Stimulated activated effector memory CD8-positive, alpha-beta T cell treated with anti-CD3 and anti-CD28 coated beads, Interleukin-12 subunit alpha, Interleukin-12 subunit beta, amount 100 ng/mL, for 72 hours (primary cell): Measurements from ENCODE around the gene ROR2.

Experiments used
- ATAC-seq: fragments of 150-1000 bp; cut with Tn5 transposase; 2 replicates; pipeline ENCODE4 v1.10.0; 2021
- DNase-seq, 2 donors: peaks; one replicate each; pipeline ENCODE4 v3.0.0; 2021 to 2022; ENCODE audit warnings: low spot score in 2 of 2
- H3K27ac Mint-ChIP-seq: one replicate; pipeline ENCODE4 v1.8.0; 2022; ENCODE audit warnings: mild to moderate bottlenecking, mixed read lengths
- H3K36me3 Mint-ChIP-seq: one replicate; pipeline ENCODE4 v1.8.0; 2022; ENCODE audit warnings: mild to moderate bottlenecking, mixed read lengths
- H3K4me1 Mint-ChIP-seq: one replicate; pipeline ENCODE4 v1.8.0; 2022; ENCODE audit warnings: mixed read lengths
- H3K4me3 Mint-ChIP-seq: one replicate; pipeline ENCODE4 v1.8.0; 2022; ENCODE audit warnings: mild to moderate bottlenecking, mixed read lengths
- H3K9me3 Mint-ChIP-seq: one replicate; pipeline ENCODE4 v1.8.0; 2022; ENCODE audit warnings: mixed read lengths

Gene ROR2

DNA sequence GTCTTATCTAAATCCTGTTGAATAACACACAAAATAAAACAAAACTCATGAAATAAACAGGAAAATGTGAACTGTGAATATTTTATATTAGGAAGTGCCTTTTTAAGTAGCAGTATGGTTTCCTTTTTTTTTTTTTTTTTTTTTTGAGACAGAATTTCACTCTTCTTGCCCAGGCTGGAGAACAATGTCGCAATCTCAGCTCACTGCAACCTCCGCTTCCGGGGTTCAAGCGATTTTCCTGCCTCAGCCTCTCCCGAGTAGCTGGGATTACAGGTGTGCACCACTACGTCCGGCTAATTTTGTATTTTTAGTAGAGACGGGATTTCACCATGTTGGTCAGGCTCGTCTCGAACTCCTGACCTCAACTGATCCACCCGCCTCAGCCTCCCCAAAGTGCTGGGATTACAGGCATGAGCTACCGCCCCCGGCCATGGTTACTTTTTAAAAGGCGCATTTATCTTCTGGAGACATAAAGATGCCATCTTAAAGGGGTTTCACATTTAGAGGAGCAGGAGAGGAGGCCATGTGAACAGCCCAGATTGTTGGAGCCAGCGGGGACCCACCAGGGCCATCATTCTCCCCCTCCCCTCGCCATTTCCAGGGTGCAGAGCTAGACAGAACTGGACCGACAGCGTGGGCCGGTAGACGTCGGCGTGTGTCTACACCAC lies 64.1 kb downstream of the ROR2 start:
- H3K36me3 Mint-ChIP-seq, result no peaks in the 10 kb centered on the region
- no peaks in the 10 kb centered on the region for H3K9me3 Mint-ChIP-seq
- DNase-seq (no peak), ATAC-seq (no peak)
- no peak overlapping the region for H3K27ac Mint-ChIP-seq
- no peaks in the 10 kb centered on the region for H3K4me1 Mint-ChIP-seq
- no peak overlapping the region for H3K4me3 Mint-ChIP-seq

DNA sequence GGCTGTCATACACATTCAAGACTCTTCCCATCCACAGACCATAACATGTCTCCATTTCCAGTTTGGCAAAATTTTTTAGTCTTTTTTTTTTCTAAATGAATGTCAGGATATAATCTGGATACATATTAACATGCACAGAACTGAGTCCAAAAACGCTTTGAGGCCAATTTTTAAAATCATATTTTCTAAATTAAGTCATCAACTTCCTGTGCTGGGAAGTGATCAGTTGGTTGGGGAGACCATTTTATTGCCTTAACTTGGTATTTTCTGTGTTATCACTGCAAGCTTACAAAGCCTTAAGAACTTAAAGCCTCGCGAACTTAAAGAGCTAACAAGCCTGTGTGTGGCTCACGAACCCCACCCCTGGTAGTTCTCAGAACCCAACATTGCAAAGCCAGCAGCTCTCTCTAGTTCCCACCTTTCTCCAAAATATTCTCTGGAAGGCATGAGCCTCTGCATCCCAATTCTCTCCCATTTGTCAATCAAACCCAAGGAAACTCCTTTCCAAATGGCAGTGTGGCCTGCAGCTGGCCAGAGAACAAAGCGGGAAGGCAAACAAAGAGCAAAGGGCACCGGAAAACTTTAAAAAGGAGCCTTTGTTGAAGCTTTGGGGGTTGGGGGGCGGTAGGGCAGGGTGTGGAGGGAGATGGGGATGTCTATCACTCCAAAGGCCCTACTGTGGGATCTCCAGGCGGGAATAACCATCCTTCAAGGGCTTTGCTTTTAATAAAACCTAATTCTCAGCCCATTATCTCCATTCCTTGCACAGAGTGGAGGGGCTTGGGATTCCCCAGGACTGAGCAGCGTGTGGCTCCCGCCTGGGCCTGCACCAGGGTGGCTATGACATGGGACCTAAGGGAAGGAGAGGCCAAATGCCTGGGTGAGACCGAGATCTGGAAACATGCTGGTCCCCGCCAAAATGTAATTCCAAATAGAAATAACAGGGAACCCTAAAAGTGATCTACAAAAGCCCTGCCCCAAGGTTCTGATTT lies 65.0 kb downstream of the ROR2 start:
- ATAC-seq, result no peak
- H3K27ac Mint-ChIP-seq, result no peak overlapping the region
- no peaks in the 10 kb centered on the region for H3K36me3 Mint-ChIP-seq
- no peak for DNase-seq
- no peaks in the 10 kb centered on the region for H3K4me1 Mint-ChIP-seq
- no peak overlapping the region for H3K4me3 Mint-ChIP-seq
- no peaks in the 10 kb centered on the region for H3K9me3 Mint-ChIP-seq

DNA sequence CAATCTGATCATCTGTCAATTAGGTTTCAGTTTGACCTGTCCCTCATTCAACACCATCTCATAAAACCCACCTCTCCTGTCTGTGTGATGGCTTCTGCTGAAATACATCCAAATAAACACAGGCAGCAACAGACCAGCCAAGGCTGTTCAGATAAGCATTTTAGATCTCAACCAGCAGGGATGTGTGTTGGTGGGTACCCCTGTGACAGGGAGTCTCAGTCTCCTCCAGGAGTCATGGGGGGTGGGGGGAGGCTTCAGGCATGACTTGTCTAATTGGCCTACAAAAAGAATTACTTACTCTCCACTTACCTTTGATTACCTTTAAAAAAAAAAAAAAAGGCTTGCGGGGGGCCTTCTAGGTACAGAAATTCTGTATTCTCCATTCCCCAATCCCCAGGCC lies 65.9 kb downstream of the ROR2 start:
- no peak overlapping the region for H3K4me3 Mint-ChIP-seq
- no peak for DNase-seq
- no peaks in the 10 kb centered on the region for H3K4me1 Mint-ChIP-seq
- H3K27ac Mint-ChIP-seq, result no peak overlapping the region
- ATAC-seq, result no peak
- H3K9me3 Mint-ChIP-seq, result no peaks in the 10 kb centered on the region
- H3K36me3 Mint-ChIP-seq, result no peaks in the 10 kb centered on the region

DNA sequence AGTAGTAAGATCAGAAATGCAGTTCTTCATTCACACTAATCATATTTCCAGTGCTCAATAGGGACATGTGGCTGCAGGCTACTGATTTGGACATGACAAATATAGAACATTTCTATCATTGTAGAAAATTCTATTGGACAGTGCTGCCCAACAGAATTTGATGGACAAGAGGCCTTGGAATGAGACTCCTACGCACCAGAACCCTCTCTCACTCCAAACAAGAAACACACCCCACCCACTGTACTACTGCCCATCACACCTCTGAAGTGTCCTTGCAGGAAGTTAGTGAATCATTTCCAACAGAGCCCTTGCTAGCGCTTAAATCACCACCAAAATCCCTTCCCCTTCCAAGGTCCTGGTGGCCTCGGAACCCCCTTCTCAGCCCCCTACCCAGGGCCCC lies 66.5 kb downstream of the ROR2 start:
- ATAC-seq, result no peak
- Mint-ChIP-seq H3K4me3 (no peak overlapping the region), H3K36me3 (no peaks in the 10 kb centered on the region), H3K4me1 (no peaks in the 10 kb centered on the region), H3K27ac (no peak overlapping the region), H3K9me3 (no peaks in the 10 kb centered on the region)
- no peak for DNase-seq

DNA sequence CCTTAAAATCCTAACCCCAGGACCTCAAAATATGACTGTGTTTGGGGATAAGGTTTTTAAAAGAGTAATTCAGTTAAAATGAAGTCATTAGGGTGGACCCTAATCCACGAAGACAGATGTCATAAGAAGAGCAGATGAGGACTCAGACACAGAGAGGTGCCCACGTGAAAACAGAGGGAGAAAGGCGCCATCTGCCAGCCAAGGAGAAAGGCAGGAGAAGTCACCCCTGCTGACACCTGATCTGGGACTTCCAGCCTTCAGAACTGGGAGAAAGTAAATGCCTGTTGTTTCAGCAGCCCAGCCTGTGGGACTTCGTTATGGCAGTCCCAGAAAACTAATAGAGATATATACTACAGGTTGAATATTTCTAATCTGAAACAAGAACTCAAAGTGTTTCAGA lies 67.4 kb downstream of the ROR2 start:
- Mint-ChIP-seq H3K36me3 (no peaks in the 10 kb centered on the region), H3K4me3 (no peak overlapping the region), H3K4me1 (no peaks in the 10 kb centered on the region), H3K9me3 (no peaks in the 10 kb centered on the region), H3K27ac (no peak overlapping the region)
- ATAC-seq, result no peak
- DNase-seq, result no peak

DNA sequence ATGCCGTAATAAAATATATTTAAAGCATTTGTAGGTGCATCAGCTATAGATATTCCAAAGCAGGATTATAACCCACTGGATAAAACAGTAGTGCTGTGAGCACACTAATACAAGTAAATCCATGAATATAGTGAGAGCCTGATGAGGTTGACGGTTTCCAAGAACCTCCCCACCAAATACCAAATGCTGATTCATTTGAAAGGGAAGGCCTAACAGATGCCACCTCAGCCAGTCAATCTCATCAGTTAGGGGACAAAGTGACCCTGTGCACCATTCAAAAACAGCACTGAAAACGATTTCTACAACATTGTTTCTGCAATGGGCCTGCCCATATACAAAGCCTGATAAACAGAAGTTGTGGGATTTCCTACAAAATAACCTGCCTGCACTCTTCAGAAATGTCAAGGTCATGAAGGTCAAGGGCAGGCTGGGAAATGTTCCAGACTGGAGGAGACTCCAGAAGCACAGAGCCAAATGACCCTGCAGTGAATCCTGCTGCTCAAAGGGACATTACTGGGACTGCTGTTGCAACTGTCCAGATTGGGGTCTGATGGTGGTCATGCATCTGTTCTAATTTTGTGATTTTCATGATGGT lies 69.6 kb downstream of the ROR2 start:
- H3K4me3 Mint-ChIP-seq, result no peak overlapping the region
- DNase-seq, result no peak
- ATAC-seq, result no peak
- H3K27ac Mint-ChIP-seq, result no peak overlapping the region
- H3K4me1 Mint-ChIP-seq, result no peaks in the 10 kb centered on the region
- H3K9me3 Mint-ChIP-seq, result no peaks in the 10 kb centered on the region
- no peaks in the 10 kb centered on the region for H3K36me3 Mint-ChIP-seq

DNA sequence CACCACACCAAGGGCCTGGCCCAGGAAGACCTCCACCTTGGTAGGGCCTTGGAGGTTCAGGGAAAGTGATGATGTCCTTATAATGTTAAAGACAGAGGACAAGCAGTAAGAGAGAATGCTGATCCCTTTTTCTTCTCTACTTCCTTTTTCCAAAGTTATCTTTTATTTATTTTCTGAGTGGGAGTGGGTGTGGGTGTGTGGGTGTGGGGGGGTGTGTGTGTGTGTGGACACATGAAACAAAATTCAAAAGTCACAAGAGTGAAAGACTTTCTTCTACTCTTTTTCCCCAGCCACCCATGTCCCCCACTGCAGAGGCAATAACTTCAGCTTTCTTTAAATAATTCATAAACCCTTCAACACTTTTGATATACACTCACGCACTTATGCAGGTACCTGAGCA lies 70.8 kb downstream of the ROR2 start:
- no peak for DNase-seq
- Mint-ChIP-seq H3K4me1 (no peaks in the 10 kb centered on the region), H3K36me3 (no peaks in the 10 kb centered on the region), H3K27ac (no peak overlapping the region), H3K9me3 (no peaks in the 10 kb centered on the region), H3K4me3 (no peak overlapping the region)
- no peak for ATAC-seq

DNA sequence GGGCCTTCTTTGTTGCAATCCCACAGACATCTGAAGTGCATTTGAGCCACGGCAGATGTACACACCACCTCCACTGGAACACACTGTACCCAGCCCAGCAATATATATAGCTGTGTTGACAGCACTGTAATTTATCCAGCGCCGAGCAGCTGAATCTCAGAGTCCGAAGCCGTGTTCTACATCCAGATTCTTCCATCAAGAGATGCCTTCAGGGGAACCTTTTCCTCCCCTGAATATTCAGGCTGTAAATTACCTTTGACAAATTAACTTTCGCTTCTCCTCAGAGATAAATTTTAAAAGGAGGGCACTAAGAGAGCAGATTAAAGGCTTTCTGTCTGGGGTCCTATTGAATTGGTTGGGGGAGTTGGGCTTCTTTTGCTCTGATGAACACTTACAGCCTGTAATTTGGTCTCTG lies 76.4 kb downstream of the ROR2 start:
- DNase-seq, result no peak
- Mint-ChIP-seq H3K4me3 (no peak overlapping the region), H3K36me3 (no peaks in the 10 kb centered on the region), H3K9me3 (no peaks in the 10 kb centered on the region), H3K27ac (no peak overlapping the region), H3K4me1 (no peaks in the 10 kb centered on the region)
- no peak for ATAC-seq

DNA sequence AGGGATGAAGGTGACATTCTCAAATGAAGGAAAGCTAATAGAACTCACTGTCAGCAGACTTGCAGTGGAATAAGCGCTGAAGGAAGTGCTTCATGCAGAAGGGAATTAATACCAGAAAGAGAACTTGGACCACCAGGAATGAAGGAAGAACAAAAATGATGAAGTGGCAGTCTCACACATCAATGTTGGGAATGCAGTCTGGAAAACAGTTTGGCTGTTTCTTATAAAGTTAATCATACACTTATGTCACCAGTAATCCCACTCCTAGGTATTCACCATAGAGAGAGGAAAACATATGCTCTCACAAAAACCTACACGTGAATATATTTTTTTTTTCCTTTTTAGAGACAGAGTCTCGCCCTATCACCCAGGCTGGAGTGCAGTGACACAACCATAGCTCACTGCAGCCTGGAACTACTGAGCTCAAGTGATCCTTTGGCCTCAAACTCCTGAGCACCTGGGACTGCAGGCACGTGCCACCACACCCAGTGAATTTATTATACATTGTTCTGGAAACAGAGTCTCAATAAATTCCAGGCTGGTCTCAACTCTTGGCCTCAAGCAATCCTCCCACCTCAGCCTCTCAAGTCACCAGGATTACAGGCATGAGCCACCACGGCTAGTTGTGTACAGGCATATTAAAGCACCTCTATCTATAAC lies 81.2 kb downstream of the ROR2 start:
- no peak overlapping the region for H3K27ac Mint-ChIP-seq
- ATAC-seq, result no peak
- H3K36me3 Mint-ChIP-seq, result no peaks in the 10 kb centered on the region
- H3K9me3 Mint-ChIP-seq, result no peaks in the 10 kb centered on the region
- DNase-seq, result no peak
- H3K4me1 Mint-ChIP-seq, result peaks cover 5% of the 10 kb centered on the region
- no peak overlapping the region for H3K4me3 Mint-ChIP-seq

DNA sequence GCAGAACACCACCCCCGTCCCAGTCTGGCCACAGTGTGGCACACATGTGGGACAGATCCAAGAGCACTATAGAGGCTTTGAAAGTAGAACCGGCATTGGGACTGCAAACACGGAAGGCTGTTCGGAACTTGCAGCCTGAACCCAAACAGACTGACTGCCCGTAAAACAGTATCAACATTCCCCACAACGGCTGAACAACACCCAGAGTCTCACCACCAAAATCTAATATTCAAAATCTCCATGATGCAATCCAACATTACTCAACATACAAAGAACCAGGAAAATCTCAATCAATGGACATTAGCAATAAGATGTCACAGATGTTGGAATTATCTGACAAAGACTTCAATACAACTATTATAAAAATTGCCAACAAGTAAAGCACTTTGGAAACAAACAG lies 82.3 kb downstream of the ROR2 start:
- DNase-seq (no peak), ATAC-seq (no peak)
- Mint-ChIP-seq H3K27ac (no peak overlapping the region), H3K4me3 (no peak overlapping the region), H3K4me1 (peaks cover 5% of the 10 kb centered on the region), H3K9me3 (no peaks in the 10 kb centered on the region), H3K36me3 (no peaks in the 10 kb centered on the region)

DNA sequence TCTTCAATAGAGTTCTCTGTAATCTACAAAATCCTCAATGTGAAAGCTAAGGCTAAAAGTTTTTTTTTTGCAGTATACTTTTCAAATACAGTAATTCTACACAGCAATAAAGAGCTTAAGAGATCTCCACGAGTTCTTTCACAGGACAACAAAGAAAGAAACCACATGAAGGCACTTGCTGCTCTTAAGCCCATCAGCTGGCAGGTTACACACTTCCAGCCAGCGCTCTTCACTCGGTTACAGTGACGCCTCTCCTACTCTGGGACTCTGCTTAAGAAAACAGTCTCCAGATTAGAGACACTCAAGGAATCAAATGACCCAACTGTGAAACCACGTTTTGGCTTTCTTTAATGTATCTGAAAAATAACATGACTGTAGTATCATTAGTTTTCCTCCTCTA lies 85.0 kb downstream of the ROR2 start:
- no peak overlapping the region for H3K27ac Mint-ChIP-seq
- H3K36me3 Mint-ChIP-seq, result peaks cover 5% of the 10 kb centered on the region
- H3K9me3 Mint-ChIP-seq, result no peaks in the 10 kb centered on the region
- peaks cover 10% of the 10 kb centered on the region for H3K4me1 Mint-ChIP-seq
- ATAC-seq, result no peak
- H3K4me3 Mint-ChIP-seq, result no peak overlapping the region
- DNase-seq, result no peak

DNA sequence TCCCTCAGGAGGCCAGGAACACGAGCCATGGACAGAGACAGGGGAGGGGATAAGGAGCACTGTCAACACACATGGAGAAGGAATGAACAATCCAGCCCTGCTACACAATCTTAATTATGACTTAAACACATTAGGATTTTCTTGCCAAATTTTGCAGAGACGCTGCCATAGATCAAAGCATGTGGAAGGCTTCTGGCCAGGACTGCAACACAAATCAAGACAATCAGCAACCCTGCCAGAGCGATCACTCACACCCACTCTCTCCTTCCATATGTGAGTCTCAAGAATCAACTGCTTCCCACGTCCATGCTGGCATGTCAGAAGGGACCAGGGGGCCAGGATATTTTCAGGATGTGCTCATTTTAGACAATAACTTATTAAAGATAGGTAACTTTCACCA lies 85.6 kb downstream of the ROR2 start:
- no peak overlapping the region for H3K4me3 Mint-ChIP-seq
- H3K4me1 Mint-ChIP-seq, result peaks cover 11% of the 10 kb centered on the region
- ATAC-seq (no peak), DNase-seq (no peak)
- H3K9me3 Mint-ChIP-seq, result no peaks in the 10 kb centered on the region
- no peak overlapping the region for H3K27ac Mint-ChIP-seq
- H3K36me3 Mint-ChIP-seq, result peaks cover 5% of the 10 kb centered on the region

DNA sequence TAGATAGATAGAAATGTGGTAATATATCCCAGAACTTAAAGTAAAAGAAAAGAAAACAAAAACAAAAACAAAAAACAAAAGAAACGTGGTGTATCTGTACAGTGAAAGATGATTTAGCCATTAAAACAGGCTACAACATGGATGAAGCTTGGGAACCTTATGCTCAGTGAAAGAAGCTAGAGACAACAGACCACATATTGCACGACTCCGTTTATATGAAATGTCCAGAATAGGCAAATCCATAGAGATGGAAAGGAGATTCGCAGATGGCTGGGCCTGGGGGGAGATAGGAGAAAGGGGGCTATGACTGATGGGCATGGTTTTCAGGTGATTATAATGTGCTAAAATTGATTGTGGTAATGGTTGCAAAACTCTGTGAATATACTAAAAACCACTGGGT lies 86.6 kb downstream of the ROR2 start:
- Mint-ChIP-seq H3K27ac (no peak overlapping the region), H3K36me3 (peaks cover 5% of the 10 kb centered on the region), H3K4me3 (no peak overlapping the region), H3K4me1 (peaks cover 12% of the 10 kb centered on the region), H3K9me3 (no peaks in the 10 kb centered on the region)
- ATAC-seq (no peak), DNase-seq (no peak)

DNA sequence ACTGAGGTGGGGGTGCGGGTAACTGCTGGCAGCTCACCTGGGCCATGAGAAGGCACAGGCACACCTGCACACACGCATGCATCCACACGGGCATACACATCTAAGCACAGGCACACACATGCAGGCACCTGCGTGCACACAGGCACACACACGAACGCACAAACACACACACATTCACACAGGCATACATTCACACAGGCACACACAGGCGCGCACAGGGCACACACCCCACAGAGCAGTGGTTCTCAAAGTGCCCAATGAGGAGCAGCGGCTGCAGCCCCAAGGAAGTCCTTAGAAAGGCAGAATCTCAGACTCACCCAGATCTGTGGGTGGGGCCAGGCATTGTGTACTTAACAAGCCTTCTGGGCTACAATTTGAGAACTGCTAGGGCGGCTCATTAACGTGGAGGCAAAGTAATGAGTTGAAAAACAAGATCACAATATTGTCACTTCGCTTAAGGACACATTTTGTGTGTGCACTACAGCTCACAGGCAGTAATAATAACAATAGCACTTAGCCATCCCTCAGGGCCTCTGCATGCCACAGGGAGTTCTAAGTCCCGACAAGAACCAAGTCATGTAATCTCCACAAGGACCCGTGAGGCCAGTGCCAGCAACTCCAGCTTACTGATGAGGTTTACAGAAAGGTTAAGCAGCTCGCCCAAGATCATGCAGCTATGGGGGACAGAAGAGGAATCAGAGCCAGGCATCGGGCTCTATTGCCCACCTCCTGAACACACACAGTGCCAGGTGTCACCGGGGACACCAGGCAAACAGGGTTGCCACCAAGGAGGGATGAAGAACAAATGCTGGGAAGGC lies 91.6 kb downstream of the ROR2 start:
- Mint-ChIP-seq H3K27ac (no peak overlapping the region), H3K4me3 (no peak overlapping the region), H3K9me3 (no peaks in the 10 kb centered on the region), H3K4me1 (peaks cover 19% of the 10 kb centered on the region), H3K36me3 (peaks cover 5% of the 10 kb centered on the region)
- ATAC-seq, result no peak
- DNase-seq, result no peak
